H1 (cell line): ENCODE data around the gene CST6.

ENCODE experiments used
- EZH2 ChIP-seq: fragments of 200-600 bp; sonication (generic); IDR thresholded peaks from 2 replicates; pipeline ENCODE4 v1.7.1; 2012; ENCODE audit warnings: low read depth, mild to moderate bottlenecking, moderate library complexity, low read length, inconsistent platforms; ENCODE audit not compliant: severe bottlenecking
- SIX5 ChIP-seq: IDR thresholded peaks from 2 replicates; pipeline ENCODE4 v1.6.1; 2011; ENCODE audit warnings: mild to moderate bottlenecking, low read depth, low read length
- TBP ChIP-seq: IDR thresholded peaks from 2 replicates; pipeline ENCODE4 v1.6.1; 2011; ENCODE audit warnings: low read depth, low read length, improper control_type of control experiment
- YY1 ChIP-seq: IDR thresholded peaks from 2 replicates; pipeline ENCODE4 v1.6.1; 2011; ENCODE audit warnings: low read depth, mild to moderate bottlenecking, low read length
- TF ChIP-seq, protein P1 (sequence below), 3 experiments: IDR thresholded peaks; 1 replicate in 2 of 3; 2 replicates in 1 of 3; pipeline versions ENCODE4 v1.5.1 to v1.6.1; 2011; ENCODE audit warnings: low read length in 3 of 3, mild to moderate bottlenecking in 3 of 3, inconsistent platforms in 2 of 3, low read depth in 1 of 3, moderate library complexity in 1 of 3; ENCODE audit not compliant: insufficient read depth in 1 of 3; ENCODE audit errors: control extremely low read depth in 1 of 3
- TF ChIP-seq, protein P2 (sequence below): IDR thresholded peaks from 2 replicates; pipeline ENCODE4 v1.6.1; 2011; ENCODE audit warnings: low read length, improper control_type of control experiment

DNA sequence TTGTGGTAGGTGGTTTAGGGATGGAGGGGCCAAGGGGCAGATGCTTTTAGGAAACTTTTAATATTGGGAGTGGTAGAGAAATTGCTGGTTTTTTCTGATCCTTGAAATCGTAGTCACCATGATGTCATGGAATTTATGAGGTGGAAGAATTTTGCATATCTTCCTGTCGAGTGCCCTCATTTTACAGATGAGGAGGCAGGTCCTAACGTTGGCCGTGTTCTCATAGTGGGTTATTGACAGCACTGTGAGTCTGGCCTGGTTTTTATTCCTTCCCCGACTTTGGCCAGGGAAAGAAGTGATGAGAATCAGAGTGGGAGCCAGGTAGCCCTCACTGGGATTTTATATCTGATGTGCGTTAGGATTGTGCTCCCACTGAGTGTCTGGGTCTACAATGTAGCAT is 49.5 kb downstream of the CST6 start:
- TF ChIP-seq EZH2 (no peak), SIX5 (no peak), TBP (no peak), YY1 (no peak)
- TF ChIP-seq, protein P1, sequence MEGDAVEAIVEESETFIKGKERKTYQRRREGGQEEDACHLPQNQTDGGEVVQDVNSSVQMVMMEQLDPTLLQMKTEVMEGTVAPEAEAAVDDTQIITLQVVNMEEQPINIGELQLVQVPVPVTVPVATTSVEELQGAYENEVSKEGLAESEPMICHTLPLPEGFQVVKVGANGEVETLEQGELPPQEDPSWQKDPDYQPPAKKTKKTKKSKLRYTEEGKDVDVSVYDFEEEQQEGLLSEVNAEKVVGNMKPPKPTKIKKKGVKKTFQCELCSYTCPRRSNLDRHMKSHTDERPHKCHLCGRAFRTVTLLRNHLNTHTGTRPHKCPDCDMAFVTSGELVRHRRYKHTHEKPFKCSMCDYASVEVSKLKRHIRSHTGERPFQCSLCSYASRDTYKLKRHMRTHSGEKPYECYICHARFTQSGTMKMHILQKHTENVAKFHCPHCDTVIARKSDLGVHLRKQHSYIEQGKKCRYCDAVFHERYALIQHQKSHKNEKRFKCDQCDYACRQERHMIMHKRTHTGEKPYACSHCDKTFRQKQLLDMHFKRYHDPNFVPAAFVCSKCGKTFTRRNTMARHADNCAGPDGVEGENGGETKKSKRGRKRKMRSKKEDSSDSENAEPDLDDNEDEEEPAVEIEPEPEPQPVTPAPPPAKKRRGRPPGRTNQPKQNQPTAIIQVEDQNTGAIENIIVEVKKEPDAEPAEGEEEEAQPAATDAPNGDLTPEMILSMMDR (IDR thresholded peaks at IDR 0.05; ENCODE audit: control extremely low read depth in 1 of 3, insufficient read depth in 1 of 3, low read depth in 1 of 3, low read length in 3 of 3): no peak
- TF ChIP-seq, protein P2, sequence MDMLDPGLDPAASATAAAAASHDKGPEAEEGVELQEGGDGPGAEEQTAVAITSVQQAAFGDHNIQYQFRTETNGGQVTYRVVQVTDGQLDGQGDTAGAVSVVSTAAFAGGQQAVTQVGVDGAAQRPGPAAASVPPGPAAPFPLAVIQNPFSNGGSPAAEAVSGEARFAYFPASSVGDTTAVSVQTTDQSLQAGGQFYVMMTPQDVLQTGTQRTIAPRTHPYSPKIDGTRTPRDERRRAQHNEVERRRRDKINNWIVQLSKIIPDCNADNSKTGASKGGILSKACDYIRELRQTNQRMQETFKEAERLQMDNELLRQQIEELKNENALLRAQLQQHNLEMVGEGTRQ: no peak
